ENCODE results near the gene NGF. TPM values are rescaled to one million over a fixed set of nuclear protein-coding genes. Genes with fewer than 3 reads are reported as not detected.

Gene NGF
- total RNA-seq, 2 experiments from 2014 or later = not detected

DNA sequence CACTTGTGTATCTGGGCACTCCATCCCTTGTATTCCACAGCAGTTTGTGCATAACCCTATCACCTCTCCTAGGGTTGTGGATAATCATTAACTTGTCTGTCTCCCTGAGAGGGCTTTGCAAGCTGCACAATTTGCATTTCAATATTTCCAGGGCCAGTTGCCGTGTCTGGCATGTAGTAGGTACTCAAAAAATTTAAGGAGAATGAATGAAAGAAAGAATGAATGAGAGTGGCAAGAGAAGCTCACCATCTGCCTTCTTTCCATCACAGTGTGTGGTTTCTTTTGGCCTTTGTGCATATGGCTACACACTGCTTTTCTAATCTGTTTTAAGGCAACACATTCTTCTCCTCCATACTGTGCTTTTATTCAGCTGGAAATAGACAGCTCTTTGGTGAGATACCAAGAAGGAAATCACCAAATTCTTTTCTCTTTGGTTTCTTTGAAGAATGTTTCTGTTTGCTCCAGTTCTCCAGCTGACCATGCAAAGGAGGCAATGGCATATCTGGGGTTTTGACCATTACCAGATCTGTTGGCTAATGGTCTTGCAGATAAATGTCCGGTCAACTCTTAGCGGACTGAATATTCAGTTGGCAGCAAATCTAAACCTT lies 49.4 kb downstream of the NGF start:
- H3K9me3 Mint-ChIP-seq (ENCODE audit: low read depth) = no peaks in the 10 kb centered on the region
- ATAC-seq (no peak), DNase-seq (no peak)
- no peak overlapping the region for H3K27ac Mint-ChIP-seq
- H3K4me1 Mint-ChIP-seq = no peaks in the 10 kb centered on the region
- intact Hi-C loops (cut with DNase I, micrococcal nuclease) = no loop called here
- H3K36me3 Mint-ChIP-seq (ENCODE audit: low read depth) = no peaks in the 10 kb centered on the region
- CTCF ChIA-PET = interaction anchor here (1.2 kb wide), 1 partner anchor 12 kb away, joined by 3 read pairs; no protein-coding TSS in a partner anchor
- POLR2A ChIA-PET = no interaction called here
- no peak overlapping the region for H3K4me3 Mint-ChIP-seq
- H3K27me3 Mint-ChIP-seq = peaks cover 30% of the 10 kb centered on the region

GRCh38 chr1:115286431-115287205 lies 51.4 kb downstream of the NGF start:
- Mint-ChIP-seq H3K4me3 (no peak overlapping the region), H3K9me3 (ENCODE audit: low read depth) (no peaks in the 10 kb centered on the region), H3K36me3 (ENCODE audit: low read depth) (no peaks in the 10 kb centered on the region), H3K27ac (no peak overlapping the region), H3K27me3 (peaks cover 28% of the 10 kb centered on the region), H3K4me1 (no peaks in the 10 kb centered on the region)
- ChIA-PET POLR2A (no interaction called here), CTCF (no interaction called here)
- ATAC-seq (no peak), DNase-seq (no peak)
- intact Hi-C loops (cut with DNase I, micrococcal nuclease) = no loop called here

- H3K27ac Mint-ChIP-seq = no peak overlapping the region
- ChIA-PET POLR2A (no interaction called here), CTCF (no interaction called here)
- no peak overlapping the region for H3K4me3 Mint-ChIP-seq
- H3K4me1 Mint-ChIP-seq = no peaks in the 10 kb centered on the region
- no peak for ATAC-seq
- no peaks in the 10 kb centered on the region for H3K9me3 Mint-ChIP-seq (ENCODE audit: low read depth)
- intact Hi-C loops (cut with DNase I, micrococcal nuclease) = no loop called here
- H3K27me3 Mint-ChIP-seq = peaks cover 18% of the 10 kb centered on the region
- H3K36me3 Mint-ChIP-seq (ENCODE audit: low read depth) = no peaks in the 10 kb centered on the region
- DNase-seq = no peak
These were observed 53.8 kb downstream of the NGF start for GRCh38 chr1:115284209-115284608.

DNA sequence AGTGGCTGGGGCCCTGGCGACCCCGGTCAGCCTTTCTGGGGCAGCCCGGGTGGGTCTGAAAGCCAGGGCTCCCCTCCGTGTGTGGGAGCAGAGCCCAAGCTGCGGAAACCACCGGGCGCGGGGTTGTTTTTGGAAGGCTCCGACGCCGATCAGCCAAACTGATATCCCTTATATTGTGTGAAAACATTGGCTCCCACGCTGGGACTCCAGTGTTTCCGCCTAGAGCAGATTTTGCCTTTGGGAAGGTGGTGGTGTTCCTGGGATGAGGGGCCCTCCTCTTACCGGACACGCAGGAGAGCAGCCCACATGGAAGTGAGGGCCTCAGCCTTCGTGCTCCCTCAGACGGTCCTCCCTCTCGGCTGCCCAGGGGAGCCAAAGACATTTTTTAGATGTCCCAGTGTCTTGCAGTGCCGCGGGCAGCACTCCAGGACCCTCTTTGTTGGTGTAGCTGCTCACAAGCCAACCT lies 54.3 kb downstream of the NGF start:
- CTCF ChIA-PET = no interaction called here
- no peak for ATAC-seq

DNA sequence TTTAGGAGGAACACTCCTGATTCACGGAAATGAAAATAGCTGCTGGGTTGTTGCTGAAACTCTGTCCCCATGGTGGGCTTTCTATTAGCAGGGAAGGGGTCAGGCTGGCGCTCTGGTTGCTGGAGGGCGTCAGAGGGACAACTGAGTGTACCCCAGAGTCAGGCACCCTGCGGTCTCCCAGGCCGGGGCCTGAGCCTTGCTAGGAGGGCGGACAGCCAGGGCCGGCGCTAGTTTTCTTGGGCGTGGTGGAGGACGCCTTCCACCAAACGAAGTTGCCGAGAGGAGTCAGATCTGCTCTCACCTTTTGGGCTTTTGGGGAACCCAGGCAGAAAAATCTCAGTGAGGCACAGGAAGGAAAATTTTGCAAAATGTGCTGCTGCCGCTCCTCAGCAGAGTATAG lies 54.8 kb downstream of the NGF start:
- no peak overlapping the region for H3K4me3 Mint-ChIP-seq
- intact Hi-C loops (cut with DNase I, micrococcal nuclease) = no loop called here
- ChIA-PET POLR2A (no interaction called here), CTCF (no interaction called here)
- H3K4me1 Mint-ChIP-seq = no peaks in the 10 kb centered on the region
- peaks cover 20% of the 10 kb centered on the region for H3K27me3 Mint-ChIP-seq
- H3K36me3 Mint-ChIP-seq (ENCODE audit: low read depth) = no peaks in the 10 kb centered on the region
- H3K27ac Mint-ChIP-seq = no peak overlapping the region
- ATAC-seq = no peak
- no peak for DNase-seq
- H3K9me3 Mint-ChIP-seq (ENCODE audit: low read depth) = no peaks in the 10 kb centered on the region

More for the DNA sequence above, 54.3 kb downstream of the NGF start:
- intact Hi-C loops (cut with DNase I, micrococcal nuclease) = no loop called here
- POLR2A ChIA-PET = no interaction called here
- Mint-ChIP-seq H3K36me3 (ENCODE audit: low read depth) (no peaks in the 10 kb centered on the region), H3K4me1 (no peaks in the 10 kb centered on the region), H3K9me3 (ENCODE audit: low read depth) (no peaks in the 10 kb centered on the region), H3K4me3 (no peak overlapping the region), H3K27me3 (peaks cover 19% of the 10 kb centered on the region), H3K27ac (no peak overlapping the region)
- DNase-seq = no peak

- Mint-ChIP-seq H3K27ac (no peak overlapping the region), H3K9me3 (ENCODE audit: low read depth) (no peaks in the 10 kb centered on the region), H3K4me1 (no peaks in the 10 kb centered on the region), H3K27me3 (peaks cover 20% of the 10 kb centered on the region), H3K4me3 (no peak overlapping the region), H3K36me3 (ENCODE audit: low read depth) (no peaks in the 10 kb centered on the region)
- ATAC-seq (no peak), DNase-seq (no peak)
- ChIA-PET CTCF (no interaction called here), POLR2A (no interaction called here)
- intact Hi-C loops (cut with DNase I, micrococcal nuclease) = no loop called here
These were observed 55.2 kb downstream of the NGF start for GRCh38 chr1:115282807-115283208.

- CTCF ChIA-PET = no interaction called here
- Mint-ChIP-seq H3K4me3 (no peak overlapping the region), H3K27ac (no peak overlapping the region), H3K27me3 (peaks cover 20% of the 10 kb centered on the region), H3K4me1 (peaks cover 5% of the 10 kb centered on the region), H3K9me3 (ENCODE audit: low read depth) (peaks cover 4% of the 10 kb centered on the region), H3K36me3 (ENCODE audit: low read depth) (no peaks in the 10 kb centered on the region)
- intact Hi-C loops (cut with DNase I, micrococcal nuclease) = no loop called here
- no peak for DNase-seq
- ATAC-seq = no peak
- POLR2A ChIA-PET = no interaction called here
These were observed 56.9 kb downstream of the NGF start for GRCh38 chr1:115281143-115281542.

DNA sequence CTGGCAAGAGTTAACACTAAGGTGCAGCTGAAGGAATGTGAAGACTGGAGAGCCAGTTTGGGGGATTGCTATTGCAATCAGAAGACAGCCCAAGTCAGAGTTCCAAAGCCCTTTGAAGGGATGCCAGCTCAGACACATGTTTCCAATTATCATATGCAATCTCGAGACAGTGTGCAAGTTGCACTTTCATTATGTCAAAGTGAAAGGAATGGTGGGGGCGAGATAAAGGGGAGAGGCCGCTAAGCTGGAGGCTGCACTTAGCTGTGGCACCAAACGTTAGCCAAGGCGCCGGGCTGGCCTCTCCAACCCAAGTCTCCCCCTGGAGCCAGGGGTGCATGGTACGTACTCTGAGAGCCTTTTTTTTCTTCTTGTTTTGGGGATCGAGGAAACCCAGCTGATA lies 58.0 kb downstream of the NGF start:
- no peak overlapping the region for H3K4me3 Mint-ChIP-seq
- intact Hi-C loops (cut with DNase I, micrococcal nuclease) = no loop called here
- CTCF ChIA-PET = interaction anchor here (0.6 kb wide), 1 partner anchor 315 kb away, joined by 3 read pairs; no protein-coding TSS in a partner anchor
- H3K27ac Mint-ChIP-seq = no peak overlapping the region
- peaks cover 5% of the 10 kb centered on the region for H3K4me1 Mint-ChIP-seq
- POLR2A ChIA-PET = no interaction called here
- no peaks in the 10 kb centered on the region for H3K36me3 Mint-ChIP-seq (ENCODE audit: low read depth)
- peaks cover 20% of the 10 kb centered on the region for H3K27me3 Mint-ChIP-seq
- peaks cover 4% of the 10 kb centered on the region for H3K9me3 Mint-ChIP-seq (ENCODE audit: low read depth)
- peak; percentile 25 for DNase-seq
- ATAC-seq = peak; percentile 58

DNA sequence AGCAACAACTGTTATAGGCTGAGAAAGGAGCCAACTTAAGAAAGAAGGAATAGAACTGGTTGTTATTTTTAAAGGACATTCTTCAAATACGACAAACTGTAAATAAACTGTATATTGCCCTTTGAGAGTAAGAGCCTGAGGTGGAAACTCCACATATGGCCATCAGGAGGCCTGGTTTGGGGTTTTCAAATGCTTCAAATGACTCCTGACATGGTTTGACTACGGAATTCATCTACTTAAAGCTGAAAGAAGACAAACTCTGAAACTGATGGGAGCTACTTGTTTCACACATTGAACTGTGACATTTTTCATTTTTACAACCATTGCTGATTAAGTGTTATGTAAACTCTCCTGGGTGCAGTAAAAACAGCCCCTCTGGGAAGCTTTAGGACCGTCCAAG lies 59.8 kb downstream of the NGF start:
- Mint-ChIP-seq H3K27me3 (peaks cover 21% of the 10 kb centered on the region), H3K36me3 (ENCODE audit: low read depth) (no peaks in the 10 kb centered on the region)
- intact Hi-C loops (cut with DNase I, micrococcal nuclease) = loop anchor here (5.0 to 10.0 kb wide), 5 partner anchors 63 to 369 kb away; no protein-coding TSS in a partner anchor

DNA sequence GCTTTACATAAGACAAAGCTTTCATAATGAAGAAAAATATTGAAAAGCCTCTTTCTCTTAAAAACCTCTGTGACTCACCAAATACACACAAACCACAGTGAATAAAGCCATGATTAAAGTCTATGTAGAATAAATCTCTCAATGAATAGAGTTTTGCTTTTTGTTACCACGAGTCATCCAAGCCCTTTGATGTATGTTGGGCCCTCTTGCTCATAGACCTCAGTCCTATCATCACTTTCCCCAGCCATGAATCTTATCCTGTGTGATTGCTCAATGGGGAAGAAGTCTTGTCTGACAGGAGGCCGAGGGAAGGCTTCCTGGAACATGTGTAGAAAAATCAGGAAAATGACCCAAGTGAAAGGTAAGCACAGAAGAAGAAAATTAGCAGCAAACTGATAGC lies 60.8 kb downstream of the NGF start:
- intact Hi-C loops (cut with DNase I, micrococcal nuclease) = loop anchor here (5.0 to 10.0 kb wide), 5 partner anchors 62 to 370 kb away; no protein-coding TSS in a partner anchor
- H3K27ac Mint-ChIP-seq = no peak overlapping the region
- H3K9me3 Mint-ChIP-seq (ENCODE audit: low read depth) = peaks cover 4% of the 10 kb centered on the region
- ChIA-PET CTCF (interaction anchor here (0.6 to 0.9 kb wide), 3 partner anchors 12 to 140 kb away, joined by 3 read pairs; no protein-coding TSS in a partner anchor), POLR2A (no interaction called here)
- peaks cover 5% of the 10 kb centered on the region for H3K4me1 Mint-ChIP-seq
- no peaks in the 10 kb centered on the region for H3K36me3 Mint-ChIP-seq (ENCODE audit: low read depth)
- no peak overlapping the region for H3K4me3 Mint-ChIP-seq
- peak; percentile 80 for ATAC-seq
- peaks cover 21% of the 10 kb centered on the region for H3K27me3 Mint-ChIP-seq
- DNase-seq = peak; percentile 23

More for the DNA sequence above, 59.8 kb downstream of the NGF start:
- CTCF ChIA-PET = interaction anchor here (0.6 kb wide), 1 partner anchor 38 kb away, joined by 3 read pairs; no protein-coding TSS in a partner anchor
- DNase-seq (no peak), ATAC-seq (no peak)
- POLR2A ChIA-PET = no interaction called here
- H3K27ac Mint-ChIP-seq = no peak overlapping the region
- no peak overlapping the region for H3K4me3 Mint-ChIP-seq
- peaks cover 4% of the 10 kb centered on the region for H3K9me3 Mint-ChIP-seq (ENCODE audit: low read depth)
- peaks cover 5% of the 10 kb centered on the region for H3K4me1 Mint-ChIP-seq

- H3K4me3 Mint-ChIP-seq = no peak overlapping the region
- no peak overlapping the region for H3K27ac Mint-ChIP-seq
- H3K9me3 Mint-ChIP-seq (ENCODE audit: low read depth) = peaks cover 4% of the 10 kb centered on the region
- peaks cover 19% of the 10 kb centered on the region for H3K27me3 Mint-ChIP-seq
- POLR2A ChIA-PET = no interaction called here
- intact Hi-C loops (cut with DNase I, micrococcal nuclease) = loop anchor here (2.0 to 10.0 kb wide), 6 partner anchors 60 to 372 kb away; no protein-coding TSS in a partner anchor
- ATAC-seq (no peak), DNase-seq (no peak)
- H3K4me1 Mint-ChIP-seq = peaks cover 5% of the 10 kb centered on the region
- no peaks in the 10 kb centered on the region for H3K36me3 Mint-ChIP-seq (ENCODE audit: low read depth)
- CTCF ChIA-PET = interaction anchor here (0.7 to 1.8 kb wide), 3 partner anchors 10 to 1927 kb away, joined by 3 to 4 read pairs (median 3); no protein-coding TSS in a partner anchor
These were observed 62.8 kb downstream of the NGF start for GRCh38 chr1:115275216-115275615.

GRCh38 chr1:115274467-115274866 lies 63.6 kb downstream of the NGF start:
- CTCF ChIA-PET = interaction anchor here (1.8 kb wide), 1 partner anchor 89 kb away, joined by 3 read pairs; no protein-coding TSS in a partner anchor
- peaks cover 4% of the 10 kb centered on the region for H3K9me3 Mint-ChIP-seq (ENCODE audit: low read depth)
- no peaks in the 10 kb centered on the region for H3K36me3 Mint-ChIP-seq (ENCODE audit: low read depth)
- H3K4me3 Mint-ChIP-seq = no peak overlapping the region
- peaks cover 5% of the 10 kb centered on the region for H3K4me1 Mint-ChIP-seq
- no peak overlapping the region for H3K27ac Mint-ChIP-seq
- DNase-seq (no peak), ATAC-seq (no peak)
- POLR2A ChIA-PET = no interaction called here
- intact Hi-C loops (cut with DNase I, micrococcal nuclease) = loop anchor here (2.0 to 10.0 kb wide), 3 partner anchors 60 to 322 kb away; no protein-coding TSS in a partner anchor
- H3K27me3 Mint-ChIP-seq = peaks cover 19% of the 10 kb centered on the region

Measured in activated CD4-positive, alpha-beta T cell treated with anti-CD3 and anti-CD28 coated beads for 36 hours (primary cell).